Measurements from ENCODE around the gene PPP1R13B. TPM values are rescaled to one million over a fixed set of nuclear protein-coding genes. Genes with fewer than 3 reads are reported as not detected.

PPP1R13B gene
- total RNA-seq, 1 experiment from 2014 or later, result 16.2 TPM

DNA sequence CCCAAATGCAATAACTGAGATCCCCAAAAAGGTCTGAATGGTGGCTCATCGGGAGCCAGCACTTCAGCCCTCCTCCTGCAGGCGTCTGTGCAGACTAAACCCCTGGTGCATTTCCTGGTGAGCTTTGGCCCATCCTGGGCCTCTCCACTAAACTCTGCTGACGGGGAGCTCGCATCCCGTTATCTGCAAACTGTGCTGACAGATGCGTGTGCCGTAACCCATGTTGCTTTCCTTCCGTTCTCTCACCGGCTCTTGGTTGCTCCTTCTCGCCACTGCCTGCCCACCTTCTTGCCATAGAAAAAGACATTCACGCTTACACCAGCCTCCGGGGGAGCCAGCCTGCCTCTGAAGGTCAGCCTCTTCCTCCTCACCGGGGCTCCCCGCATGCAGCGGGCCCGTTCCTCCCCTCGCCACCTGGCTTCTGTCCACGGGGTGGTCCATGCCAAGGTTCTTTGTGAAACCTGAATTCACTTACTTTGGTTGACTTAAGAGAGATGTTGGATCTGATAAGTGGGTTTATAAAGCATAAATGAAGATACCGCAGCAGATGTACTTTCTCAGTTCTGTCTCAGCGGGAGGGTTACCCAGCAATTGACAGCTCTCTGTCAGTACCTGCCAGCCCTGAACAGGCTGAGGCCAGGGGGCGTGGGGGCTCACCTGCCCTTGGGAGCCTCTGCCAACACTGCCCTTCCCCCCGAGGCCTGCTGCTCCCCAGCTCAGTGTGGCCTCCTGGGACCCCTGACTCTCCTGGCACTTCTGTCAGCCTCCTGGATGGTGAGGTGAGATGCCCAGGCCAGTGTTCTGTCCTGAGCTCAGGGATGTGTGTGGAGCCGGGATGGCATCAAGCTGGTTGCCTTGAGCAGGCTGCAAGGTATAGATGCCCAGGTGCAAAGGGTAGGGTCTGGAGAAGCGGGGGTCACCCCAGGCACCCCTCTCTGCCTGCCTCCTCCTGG lies 117.6 kb downstream of the PPP1R13B start:
- no peak overlapping the region for H3K4me3 Mint-ChIP-seq (ENCODE audit: unreplicated experiment)
- no peak for DNase-seq (ENCODE audit: unreplicated experiment)
- H3K4me1 Mint-ChIP-seq (ENCODE audit: insufficient read depth, unreplicated experiment), result no peaks in the 10 kb centered on the region
- CTCF ChIA-PET, result interaction anchor here (0.6 to 1.0 kb wide), 2 partner anchors 51 to 349 kb away, joined by 3 read pairs; no protein-coding TSS in a partner anchor
- peaks cover 52% of the 10 kb centered on the region for H3K36me3 Mint-ChIP-seq (ENCODE audit: insufficient read depth, unreplicated experiment)
- intact Hi-C loops (cut with micrococcal nuclease), result no loop called here
- H3K9me3 Mint-ChIP-seq (ENCODE audit: unreplicated experiment), result no peaks in the 10 kb centered on the region
- POLR2A ChIA-PET, result no interaction called here
- no peaks in the 10 kb centered on the region for H3K27me3 Mint-ChIP-seq (ENCODE audit: insufficient read depth, unreplicated experiment)
- TF ChIP-seq, protein P1, sequence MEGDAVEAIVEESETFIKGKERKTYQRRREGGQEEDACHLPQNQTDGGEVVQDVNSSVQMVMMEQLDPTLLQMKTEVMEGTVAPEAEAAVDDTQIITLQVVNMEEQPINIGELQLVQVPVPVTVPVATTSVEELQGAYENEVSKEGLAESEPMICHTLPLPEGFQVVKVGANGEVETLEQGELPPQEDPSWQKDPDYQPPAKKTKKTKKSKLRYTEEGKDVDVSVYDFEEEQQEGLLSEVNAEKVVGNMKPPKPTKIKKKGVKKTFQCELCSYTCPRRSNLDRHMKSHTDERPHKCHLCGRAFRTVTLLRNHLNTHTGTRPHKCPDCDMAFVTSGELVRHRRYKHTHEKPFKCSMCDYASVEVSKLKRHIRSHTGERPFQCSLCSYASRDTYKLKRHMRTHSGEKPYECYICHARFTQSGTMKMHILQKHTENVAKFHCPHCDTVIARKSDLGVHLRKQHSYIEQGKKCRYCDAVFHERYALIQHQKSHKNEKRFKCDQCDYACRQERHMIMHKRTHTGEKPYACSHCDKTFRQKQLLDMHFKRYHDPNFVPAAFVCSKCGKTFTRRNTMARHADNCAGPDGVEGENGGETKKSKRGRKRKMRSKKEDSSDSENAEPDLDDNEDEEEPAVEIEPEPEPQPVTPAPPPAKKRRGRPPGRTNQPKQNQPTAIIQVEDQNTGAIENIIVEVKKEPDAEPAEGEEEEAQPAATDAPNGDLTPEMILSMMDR (IDR thresholded peaks at IDR 0.05; ENCODE audit: unreplicated experiment), result no peak
- no peak overlapping the region for H3K27ac Mint-ChIP-seq (ENCODE audit: low read depth, unreplicated experiment)
- no TSS peak for BruUV-seq (replicated peaks)

DNA sequence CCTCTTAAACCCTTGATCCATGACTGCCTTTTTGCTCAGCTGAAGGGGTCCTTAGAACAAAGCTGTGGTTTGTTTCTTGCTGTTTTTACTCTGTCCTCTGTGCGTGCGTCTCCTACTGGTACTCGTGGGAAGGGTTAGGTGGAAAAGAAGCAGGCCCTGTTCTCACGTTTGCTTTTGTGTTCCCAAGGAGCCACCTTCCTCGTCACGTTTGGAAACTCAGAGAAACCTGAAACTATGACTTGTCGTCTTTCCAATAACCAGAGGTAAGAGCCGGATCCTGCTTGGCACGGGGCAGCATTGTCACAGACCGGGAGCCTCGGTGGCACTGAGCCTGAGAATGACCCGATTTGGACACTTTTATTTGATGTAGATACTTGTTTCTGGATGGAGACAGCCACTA lies 118.7 kb downstream of the PPP1R13B start:
- DNase-seq (ENCODE audit: unreplicated experiment), result no peak
- CTCF ChIA-PET, result interaction anchor here (0.6 kb wide), 1 partner anchor 193 kb away, joined by 3 read pairs; no protein-coding TSS in a partner anchor
- POLR2A ChIA-PET, result no interaction called here
- intact Hi-C loops (cut with micrococcal nuclease), result no loop called here
- no TSS peak for BruUV-seq (replicated peaks)
- H3K9me3 Mint-ChIP-seq (ENCODE audit: unreplicated experiment), result no peaks in the 10 kb centered on the region
- peaks cover 47% of the 10 kb centered on the region for H3K36me3 Mint-ChIP-seq (ENCODE audit: insufficient read depth, unreplicated experiment)
- H3K4me1 Mint-ChIP-seq (ENCODE audit: insufficient read depth, unreplicated experiment), result no peaks in the 10 kb centered on the region
- no peak overlapping the region for H3K27ac Mint-ChIP-seq (ENCODE audit: low read depth, unreplicated experiment)
- H3K4me3 Mint-ChIP-seq (ENCODE audit: unreplicated experiment), result no peak overlapping the region
- TF ChIP-seq, protein P1 (IDR thresholded peaks at IDR 0.05; ENCODE audit: unreplicated experiment), result no peak
- H3K27me3 Mint-ChIP-seq (ENCODE audit: insufficient read depth, unreplicated experiment), result no peaks in the 10 kb centered on the region

DNA sequence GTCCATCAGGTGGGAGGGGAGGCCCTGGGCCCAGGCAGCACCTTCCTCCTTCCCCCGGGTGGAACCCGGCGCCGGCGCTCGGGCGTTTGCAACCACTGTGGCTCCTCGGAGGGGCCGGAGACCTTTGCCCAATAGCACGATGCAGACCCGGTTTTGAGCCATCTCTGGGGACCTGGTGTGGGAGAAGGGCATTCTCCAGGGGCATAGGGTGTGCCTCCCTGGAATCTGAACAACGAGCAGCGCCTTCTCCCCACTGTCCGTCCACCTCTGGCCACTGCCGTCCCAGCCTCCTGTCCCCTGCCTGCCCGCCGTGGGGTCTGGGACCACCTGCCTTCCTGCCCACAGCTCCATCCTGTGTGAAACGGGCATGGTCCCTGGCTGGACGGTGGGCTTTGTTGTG lies 119.2 kb downstream of the PPP1R13B start:
- Mint-ChIP-seq H3K9me3 (ENCODE audit: unreplicated experiment) (no peaks in the 10 kb centered on the region), H3K27ac (ENCODE audit: low read depth, unreplicated experiment) (no peak overlapping the region), H3K4me1 (ENCODE audit: insufficient read depth, unreplicated experiment) (peaks cover 5% of the 10 kb centered on the region), H3K4me3 (ENCODE audit: unreplicated experiment) (no peak overlapping the region), H3K27me3 (ENCODE audit: insufficient read depth, unreplicated experiment) (no peaks in the 10 kb centered on the region), H3K36me3 (ENCODE audit: insufficient read depth, unreplicated experiment) (peaks cover 41% of the 10 kb centered on the region)
- TF ChIP-seq, protein P1 (IDR thresholded peaks at IDR 0.05; ENCODE audit: unreplicated experiment), result no peak
- BruUV-seq (replicated peaks), result no TSS peak
- intact Hi-C loops (cut with micrococcal nuclease), result no loop called here
- ChIA-PET CTCF (interaction anchor here (0.6 kb wide), 1 partner anchor 194 kb away, joined by 3 read pairs; no protein-coding TSS in a partner anchor), POLR2A (no interaction called here)
- DNase-seq (ENCODE audit: unreplicated experiment), result no peak

DNA sequence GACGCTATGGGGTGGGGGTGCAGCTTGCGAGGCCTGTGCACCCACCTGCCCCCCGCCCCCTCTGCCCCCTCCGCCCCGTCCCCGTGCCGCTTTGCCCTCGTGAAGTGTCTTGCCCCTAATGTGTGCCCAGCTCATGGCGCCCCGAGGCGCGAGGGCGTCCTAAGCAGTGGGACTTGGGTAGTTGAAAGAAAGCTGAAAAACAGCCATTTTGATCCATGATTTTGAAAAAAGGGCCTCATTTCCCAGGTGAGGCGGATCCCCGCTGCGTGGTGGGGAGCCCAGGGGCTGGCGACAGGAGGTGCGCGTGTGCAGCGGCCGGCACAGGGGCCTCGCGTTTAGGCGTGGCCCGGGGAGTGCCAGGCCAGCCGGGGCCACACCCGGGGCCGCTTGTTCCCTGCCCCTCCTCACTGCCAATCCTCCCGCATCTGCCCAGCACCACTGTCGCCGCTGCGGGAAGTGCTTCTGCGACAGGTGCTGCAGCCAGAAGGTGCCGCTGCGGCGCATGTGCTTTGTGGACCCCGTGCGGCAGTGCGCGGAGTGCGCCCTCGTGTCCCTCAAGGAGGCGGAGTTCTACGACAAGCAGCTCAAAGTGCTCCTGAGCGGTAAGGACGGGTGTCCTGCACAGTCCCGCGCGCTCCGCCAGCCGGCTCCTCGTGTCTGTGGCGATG lies 119.9 kb downstream of the PPP1R13B start:
- TF ChIP-seq, protein P1 (IDR thresholded peaks at IDR 0.05; ENCODE audit: unreplicated experiment), result no peak
- POLR2A ChIA-PET, result no interaction called here
- Mint-ChIP-seq H3K27ac (ENCODE audit: low read depth, unreplicated experiment) (no peak overlapping the region), H3K27me3 (ENCODE audit: insufficient read depth, unreplicated experiment) (no peaks in the 10 kb centered on the region), H3K4me3 (ENCODE audit: unreplicated experiment) (no peak overlapping the region), H3K9me3 (ENCODE audit: unreplicated experiment) (no peaks in the 10 kb centered on the region), H3K36me3 (ENCODE audit: insufficient read depth, unreplicated experiment) (peaks cover 34% of the 10 kb centered on the region), H3K4me1 (ENCODE audit: insufficient read depth, unreplicated experiment) (peaks cover 8% of the 10 kb centered on the region)
- CTCF ChIA-PET, result no interaction called here
- intact Hi-C loops (cut with micrococcal nuclease), result no loop called here
- no TSS peak for BruUV-seq (replicated peaks)
- DNase-seq (ENCODE audit: unreplicated experiment), result no peak

All from MCF 10A (cell line).